GM10248 (cell line): ENCODE results near the gene ARHGAP5.

Experiments used
- CTCF ChIA-PET: fragments of 300-600 bp; sonication (Branson Sonifier 250); formaldehyde crosslinking; extraction: SDS; loops from one replicate; lab custom pipeline; 2021; ENCODE audit warnings: antibody characterized with exemption; lab: Yijun Ruan, JAX
- POLR2A ChIA-PET: fragments of 350-650 bp; sonication (Branson Sonifier 250); formaldehyde crosslinking; extraction: SDS; loops from one replicate; lab custom pipeline; 2020; ENCODE audit warnings: antibody characterized with exemption; lab: Yijun Ruan, JAX
- DNase-seq: peaks from one replicate; pipeline ENCODE4 v3.0.0; 2012; ENCODE audit errors: extremely low spot score
- TF ChIP-seq, protein P1 (sequence below): IDR thresholded peaks from 2 replicates; pipeline ENCODE4 v1.5.1; 2012; ENCODE audit warnings: mild to moderate bottlenecking, low read depth; ENCODE audit errors: extremely low read depth, missing control alignments, control extremely low read depth

Gene ARHGAP5

DNA sequence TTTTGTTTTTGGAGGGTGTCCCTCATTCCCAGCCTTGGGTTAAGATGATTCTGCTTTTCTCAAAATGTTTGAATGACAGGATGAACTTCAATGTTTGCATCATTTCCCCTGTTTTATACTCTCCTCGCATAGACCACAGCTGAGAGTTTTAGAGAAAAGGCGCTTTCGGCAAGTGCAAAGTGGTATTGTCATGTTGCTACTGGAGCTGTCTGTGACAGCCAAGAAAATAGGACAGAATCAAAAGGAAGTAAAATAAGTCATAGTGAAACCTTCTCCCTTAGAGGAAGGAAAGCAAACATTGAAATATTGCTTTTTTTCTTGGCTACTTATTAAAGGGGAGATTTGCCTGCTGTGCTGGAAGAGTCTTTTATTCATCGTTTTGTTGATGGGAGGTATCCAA is 33.5 kb upstream of the ARHGAP5 start:
- CTCF ChIA-PET, result no interaction called here
- DNase-seq, result no peak
- POLR2A ChIA-PET, result no interaction called here
- TF ChIP-seq, protein P1, sequence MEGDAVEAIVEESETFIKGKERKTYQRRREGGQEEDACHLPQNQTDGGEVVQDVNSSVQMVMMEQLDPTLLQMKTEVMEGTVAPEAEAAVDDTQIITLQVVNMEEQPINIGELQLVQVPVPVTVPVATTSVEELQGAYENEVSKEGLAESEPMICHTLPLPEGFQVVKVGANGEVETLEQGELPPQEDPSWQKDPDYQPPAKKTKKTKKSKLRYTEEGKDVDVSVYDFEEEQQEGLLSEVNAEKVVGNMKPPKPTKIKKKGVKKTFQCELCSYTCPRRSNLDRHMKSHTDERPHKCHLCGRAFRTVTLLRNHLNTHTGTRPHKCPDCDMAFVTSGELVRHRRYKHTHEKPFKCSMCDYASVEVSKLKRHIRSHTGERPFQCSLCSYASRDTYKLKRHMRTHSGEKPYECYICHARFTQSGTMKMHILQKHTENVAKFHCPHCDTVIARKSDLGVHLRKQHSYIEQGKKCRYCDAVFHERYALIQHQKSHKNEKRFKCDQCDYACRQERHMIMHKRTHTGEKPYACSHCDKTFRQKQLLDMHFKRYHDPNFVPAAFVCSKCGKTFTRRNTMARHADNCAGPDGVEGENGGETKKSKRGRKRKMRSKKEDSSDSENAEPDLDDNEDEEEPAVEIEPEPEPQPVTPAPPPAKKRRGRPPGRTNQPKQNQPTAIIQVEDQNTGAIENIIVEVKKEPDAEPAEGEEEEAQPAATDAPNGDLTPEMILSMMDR, result no peak

DNA sequence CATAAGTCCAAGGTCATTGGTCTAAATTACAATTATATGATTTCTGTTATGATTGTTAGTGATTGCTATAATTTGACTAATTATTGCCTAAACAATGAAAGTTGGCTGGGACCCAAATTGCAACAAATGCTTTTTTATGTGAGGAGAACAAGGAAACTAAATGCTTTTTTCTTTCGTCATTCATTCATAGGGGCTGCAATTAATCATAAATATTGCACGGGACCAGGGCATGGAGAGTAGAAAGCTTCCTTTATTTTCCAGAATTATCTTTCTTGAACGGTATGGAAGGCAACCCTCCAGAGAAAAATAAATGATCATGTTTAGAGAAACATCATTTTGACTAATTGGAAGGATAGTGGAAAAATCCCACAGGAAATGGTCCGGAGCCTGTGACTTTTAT is 32.6 kb upstream of the ARHGAP5 start:
- ChIA-PET POLR2A (no interaction called here), CTCF (interaction anchor here (1.0 to 1.1 kb wide), 2 partner anchors 11 to 206 kb away, joined by 3 to 4 read pairs; no protein-coding TSS in a partner anchor)
- no peak for DNase-seq
- TF ChIP-seq, protein P1, result no peak

DNA sequence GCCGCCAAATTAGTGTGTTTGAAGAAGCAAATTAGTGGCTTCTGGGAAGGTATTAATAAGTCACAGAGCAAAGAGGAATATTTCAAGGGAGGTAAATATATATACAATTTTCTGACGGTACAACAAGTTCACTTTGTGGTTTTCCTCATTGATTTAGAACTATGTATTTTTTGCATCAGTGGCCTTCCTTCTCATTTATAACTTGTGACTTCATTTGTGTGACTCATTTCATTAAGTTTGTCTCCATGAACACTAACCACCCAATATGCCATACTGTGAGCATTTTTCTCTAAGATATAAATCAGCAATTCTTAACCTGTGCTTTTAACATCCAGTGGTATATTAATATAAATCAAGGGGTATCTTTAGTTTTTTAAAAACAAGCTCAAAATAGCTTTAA is 29.3 kb upstream of the ARHGAP5 start:
- ChIA-PET CTCF (no interaction called here), POLR2A (no interaction called here)
- TF ChIP-seq, protein P1, result no peak

GRCh38 chr14:32049361-32050088 is 27.6 kb upstream of the ARHGAP5 start:
- ChIA-PET CTCF (no interaction called here), POLR2A (no interaction called here)
- TF ChIP-seq, protein P1, result no peak
- DNase-seq, result no peak

More for the DNA sequence above, 29.3 kb upstream of the ARHGAP5 start:
- no peak for DNase-seq

DNA sequence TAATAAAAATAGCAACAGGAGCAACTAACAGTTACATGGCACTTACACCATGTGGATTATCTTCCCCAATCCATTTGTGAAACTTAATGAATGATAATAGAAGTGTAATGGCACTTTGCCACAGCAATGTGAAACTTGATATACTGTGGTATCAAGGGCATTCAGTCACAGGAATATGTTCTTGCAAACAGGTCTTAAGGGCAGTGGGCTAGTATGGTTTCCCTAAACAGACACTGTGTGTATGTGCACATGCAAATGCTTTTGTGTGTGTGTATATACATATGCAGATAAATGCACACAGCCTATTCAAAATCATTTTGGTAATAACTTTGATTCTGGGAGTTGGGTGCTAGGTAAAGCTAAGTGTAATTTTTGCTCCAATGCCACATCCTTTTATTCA is 26.2 kb upstream of the ARHGAP5 start:
- TF ChIP-seq, protein P1, result no peak
- POLR2A ChIA-PET, result no interaction called here
- no peak for DNase-seq
- CTCF ChIA-PET, result interaction anchor here (1.3 to 2.1 kb wide), 2 partner anchors 15 to 23 kb away, joined by 4 to 5 read pairs; no protein-coding TSS in a partner anchor

DNA sequence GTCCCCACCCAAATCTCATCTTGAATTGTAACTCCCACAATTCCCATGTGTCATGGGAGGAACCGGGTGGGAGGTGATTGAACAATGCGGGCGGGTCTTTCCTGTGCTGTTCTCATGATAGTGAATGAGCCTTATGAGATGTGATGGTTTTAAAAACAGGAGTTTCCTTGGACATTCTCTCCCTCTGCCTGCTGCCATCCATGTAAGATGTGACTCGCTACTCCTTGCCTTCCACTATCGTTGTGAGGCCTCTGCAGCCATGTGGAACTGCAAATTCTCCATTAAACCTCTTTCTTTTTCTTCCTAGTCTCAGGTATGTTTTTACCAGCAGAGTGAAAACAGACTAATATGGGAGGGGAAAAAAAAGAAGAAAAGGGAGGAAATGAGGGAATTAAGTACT is 22.6 kb upstream of the ARHGAP5 start:
- no peak for DNase-seq
- TF ChIP-seq, protein P1, result no peak
- ChIA-PET POLR2A (no interaction called here), CTCF (no interaction called here)

- CTCF ChIA-PET, result interaction anchor here (0.8 to 1.0 kb wide), 2 partner anchors 10 to 11 kb away, joined by 3 read pairs; no protein-coding TSS in a partner anchor
These were observed 21.9 kb upstream of the ARHGAP5 start for GRCh38 chr14:32055175-32055574.

More at GRCh38 chr14:32055175-32055574, 21.9 kb upstream of the ARHGAP5 start:
- TF ChIP-seq, protein P1, result no peak
- POLR2A ChIA-PET, result no interaction called here
- DNase-seq, result no peak
